NCI-H345 treated with DMSO at 0.1 percent for 48 hours (cell line): Measurements from ENCODE around the gene TCERG1L.

Experiments used
- DNase-seq: peaks from one replicate; lab custom pipeline; 2025; ENCODE audit not compliant: unreplicated experiment; lab: John Stamatoyannopoulos, UW

Gene TCERG1L

GRCh38 chr10:131128731-131129130, 182.8 kb downstream of the TCERG1L start:
- no peak for DNase-seq

GRCh38 chr10:131127610-131128009, 183.9 kb downstream of the TCERG1L start:
- no peak for DNase-seq

- DNase-seq: no peak
Observed at GRCh38 chr10:131127138-131127589, 184.4 kb downstream of the TCERG1L start.

- peak; percentile 19 for DNase-seq
Observed at GRCh38 chr10:131126321-131127137, 185.0 kb downstream of the TCERG1L start.

GRCh38 chr10:131125511-131126225, 185.9 kb downstream of the TCERG1L start:
- no peak for DNase-seq

GRCh38 chr10:131124945-131125344, 186.6 kb downstream of the TCERG1L start:
- DNase-seq: no peak

- no peak for DNase-seq
Observed at GRCh38 chr10:131123496-131123895, 188.0 kb downstream of the TCERG1L start.

- DNase-seq: no peak
Observed at GRCh38 chr10:131121511-131122035, 189.9 kb downstream of the TCERG1L start.

GRCh38 chr10:131119626-131120355, 191.7 kb downstream of the TCERG1L start:
- no peak for DNase-seq

- no peak for DNase-seq
Observed at GRCh38 chr10:131117416-131118212, 193.9 kb downstream of the TCERG1L start.

- DNase-seq: no peak
Observed at GRCh38 chr10:131116991-131117375, 194.5 kb downstream of the TCERG1L start.

- no peak for DNase-seq
Observed at GRCh38 chr10:131116216-131116990, 195.1 kb downstream of the TCERG1L start.

- DNase-seq: no peak
Observed at GRCh38 chr10:131115801-131116200, 195.7 kb downstream of the TCERG1L start.

GRCh38 chr10:131115321-131115720, 196.2 kb downstream of the TCERG1L start:
- DNase-seq: no peak

- DNase-seq: no peak
Observed at GRCh38 chr10:131114846-131115245, 196.7 kb downstream of the TCERG1L start.

- DNase-seq: no peak
Observed at GRCh38 chr10:131113709-131114291, 197.7 kb downstream of the TCERG1L start.

GRCh38 chr10:131113165-131113564, 198.4 kb downstream of the TCERG1L start:
- DNase-seq: no peak

GRCh38 chr10:131112691-131113090, 198.8 kb downstream of the TCERG1L start:
- DNase-seq: no peak

- DNase-seq: no peak
Observed at GRCh38 chr10:131111471-131112080, 199.9 kb downstream of the TCERG1L start.
